Chondrocyte (in vitro differentiated cells): ENCODE measurements around the gene EPS8. TPM values are rescaled to one million over a fixed set of nuclear protein-coding genes. Genes with fewer than 3 reads are reported as not detected.

Experiments used
- DNase-seq: peaks from one replicate; pipeline ENCODE4 v3.0.0; 2021; ENCODE audit warnings: mixed read lengths, low spot score
- H3K27ac Mint-ChIP-seq: one replicate; pipeline ENCODE4 v1.8.0; 2021; ENCODE audit warnings: mild to moderate bottlenecking, moderate library complexity, mixed read lengths; ENCODE audit not compliant: unreplicated experiment
- H3K27me3 Mint-ChIP-seq: 2 replicates; pipeline ENCODE4 v1.8.0; 2021; ENCODE audit warnings: low read depth, mixed read lengths
- H3K36me3 Mint-ChIP-seq: 2 replicates; pipeline ENCODE4 v1.8.0; 2021; ENCODE audit warnings: low read depth, mixed read lengths
- H3K4me1 Mint-ChIP-seq: 2 replicates; pipeline ENCODE4 v1.8.0; 2021; ENCODE audit warnings: low read depth, mild to moderate bottlenecking, mixed read lengths
- H3K4me3 Mint-ChIP-seq: one replicate; pipeline ENCODE4 v1.8.0; 2021; ENCODE audit warnings: mild to moderate bottlenecking, moderate library complexity, mixed read lengths; ENCODE audit not compliant: unreplicated experiment
- H3K9me3 Mint-ChIP-seq: 2 replicates; pipeline ENCODE4 v1.8.0; 2021; ENCODE audit warnings: low read depth, mixed read lengths
- CTCF ChIP-seq: fragments of 200-600 bp; sonication (generic); IDR thresholded peaks from 2 replicates; pipeline ENCODE4 v1.5.0; 2021; ENCODE audit warnings: antibody characterized with exemption, mild to moderate bottlenecking, moderate library complexity
- total RNA-seq: library from RNA; stranded (reverse); gene quantifications from 3 replicates; pipeline ENCODE4 v1.2.1, GENCODE V29; 2021

EPS8 gene
- total RNA-seq, 1 donor from 2014 or later: 114 TPM

DNA sequence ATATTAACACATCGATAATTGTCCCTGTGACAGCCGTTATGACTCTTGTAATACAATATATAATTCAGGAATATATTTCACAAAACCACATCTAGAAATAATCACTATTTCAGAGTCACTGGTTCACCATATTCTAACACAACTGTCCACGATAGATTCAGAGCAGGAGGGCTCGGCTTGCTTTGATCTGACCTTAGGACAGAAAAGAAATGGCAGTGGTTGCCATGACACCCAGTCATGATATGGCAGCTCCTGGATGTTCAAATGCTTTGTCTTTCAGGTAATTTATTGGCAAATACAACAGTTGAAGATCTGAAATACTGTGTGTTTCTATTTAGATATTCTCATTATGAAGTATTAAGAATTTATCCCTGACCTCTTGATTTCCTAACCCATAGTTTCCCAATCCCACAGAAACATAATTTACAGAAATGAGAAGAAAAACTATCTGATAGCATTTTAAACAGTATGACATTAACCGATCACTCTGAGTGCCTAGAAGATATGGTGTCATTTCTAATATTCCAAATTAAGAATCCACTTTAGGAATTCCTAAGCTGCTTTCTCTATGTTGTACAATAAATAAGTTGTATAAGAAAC is 116.4 kb downstream of the EPS8 start:
- Mint-ChIP-seq H3K9me3 (no peaks in the 10 kb centered on the region), H3K27ac (no peak overlapping the region), H3K4me1 (peaks cover 53% of the 10 kb centered on the region), H3K4me3 (no peak overlapping the region), H3K36me3 (peaks cover 10% of the 10 kb centered on the region), H3K27me3 (no peaks in the 10 kb centered on the region)
- DNase-seq: no peak
- TF ChIP-seq CTCF: no peak

DNA sequence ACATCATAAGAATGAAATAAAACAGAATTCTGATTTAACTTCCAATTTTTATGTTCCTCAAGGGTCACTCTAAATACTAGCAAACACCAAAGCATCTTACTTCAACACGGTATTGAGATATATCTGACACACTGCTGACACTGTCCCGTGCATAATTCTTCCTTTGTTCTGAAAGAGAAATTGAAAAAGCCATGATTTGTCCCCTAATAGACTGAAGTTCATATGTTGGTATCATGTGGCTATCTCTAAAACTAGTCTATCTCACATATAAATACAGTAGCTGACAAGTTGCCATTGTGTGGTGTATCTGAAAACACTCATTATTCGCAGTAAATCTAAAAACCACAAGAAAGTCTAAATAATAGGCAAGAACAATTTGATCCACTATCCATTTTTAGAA is 118.4 kb downstream of the EPS8 start:
- H3K9me3 Mint-ChIP-seq: no peaks in the 10 kb centered on the region
- peaks cover 13% of the 10 kb centered on the region for H3K36me3 Mint-ChIP-seq
- no peak overlapping the region for H3K27ac Mint-ChIP-seq
- no peak for TF ChIP-seq CTCF
- no peak overlapping the region for H3K4me3 Mint-ChIP-seq
- H3K27me3 Mint-ChIP-seq: no peaks in the 10 kb centered on the region
- peaks cover 42% of the 10 kb centered on the region for H3K4me1 Mint-ChIP-seq
- no peak for DNase-seq

DNA sequence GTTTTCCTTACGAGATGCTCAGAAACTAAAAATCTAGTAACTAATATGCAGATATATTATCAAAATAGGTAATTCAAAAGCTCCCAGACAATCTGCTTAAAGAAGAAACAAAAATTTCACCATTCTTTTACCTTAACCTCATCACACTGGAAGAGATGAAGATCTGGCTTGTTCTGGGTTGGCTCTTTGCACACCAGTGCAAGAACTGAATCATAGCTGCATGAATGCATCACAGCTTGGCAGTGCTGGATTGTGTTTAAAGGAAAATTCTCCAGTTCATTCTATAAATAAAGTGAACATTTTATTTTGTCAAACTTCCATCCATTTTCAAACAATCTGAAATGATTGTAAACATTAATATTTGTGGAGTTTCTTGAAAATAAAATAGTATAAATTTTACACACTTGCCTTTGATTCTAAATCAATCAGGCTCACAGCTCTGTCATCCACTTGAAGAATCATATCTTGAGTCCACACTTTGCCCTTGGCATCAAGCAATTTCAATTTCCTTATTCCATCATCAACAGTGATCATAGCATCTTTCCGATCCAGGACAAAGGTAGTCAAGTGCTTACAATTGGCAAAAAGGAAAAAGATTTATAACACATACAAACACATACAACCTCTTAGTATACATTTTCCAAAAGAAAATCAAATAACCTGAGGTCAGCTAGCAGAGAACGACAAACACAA is 119.8 kb downstream of the EPS8 start:
- peaks cover 34% of the 10 kb centered on the region for H3K4me1 Mint-ChIP-seq
- DNase-seq: no peak
- H3K27me3 Mint-ChIP-seq: no peaks in the 10 kb centered on the region
- peak overlapping the region; percentile 76 for H3K27ac Mint-ChIP-seq
- H3K4me3 Mint-ChIP-seq: no peak overlapping the region
- no peak for TF ChIP-seq CTCF
- peaks cover 18% of the 10 kb centered on the region for H3K36me3 Mint-ChIP-seq
- H3K9me3 Mint-ChIP-seq: no peaks in the 10 kb centered on the region

GRCh38 chr12:15664491-15664890 is 124.7 kb downstream of the EPS8 start:
- Mint-ChIP-seq H3K27me3 (no peaks in the 10 kb centered on the region), H3K9me3 (no peaks in the 10 kb centered on the region), H3K4me3 (no peak overlapping the region), H3K36me3 (peaks cover 25% of the 10 kb centered on the region), H3K4me1 (peaks cover 20% of the 10 kb centered on the region), H3K27ac (no peak overlapping the region)
- DNase-seq: no peak
- no peak for TF ChIP-seq CTCF

GRCh38 chr12:15662983-15663659 is 126.1 kb downstream of the EPS8 start:
- peaks cover 13% of the 10 kb centered on the region for H3K4me1 Mint-ChIP-seq
- no peak for DNase-seq
- H3K9me3 Mint-ChIP-seq: no peaks in the 10 kb centered on the region
- TF ChIP-seq CTCF: no peak
- no peaks in the 10 kb centered on the region for H3K27me3 Mint-ChIP-seq
- H3K36me3 Mint-ChIP-seq: peaks cover 30% of the 10 kb centered on the region
- no peak overlapping the region for H3K4me3 Mint-ChIP-seq
- H3K27ac Mint-ChIP-seq: peak overlapping the region; percentile 89
